Activated B cell treated with CpG ODN at 0.5 μM for 24 hours (primary cell): ENCODE measurements around the gene XRCC3. TPM values are rescaled to one million over a fixed set of nuclear protein-coding genes. Genes with fewer than 3 reads are reported as not detected.

Experiments used
- ATAC-seq: fragments of 200-7000 bp; cut with Tn5 transposase; one replicate; pipeline ENCODE4 v1.10.0; 2021; ENCODE audit warnings: low read depth, mild to moderate bottlenecking, moderate library complexity
- CTCF ChIA-PET: fragments of 350-600 bp; sonication (Branson Sonifier 250); formaldehyde crosslinking; loops from one replicate; lab custom pipeline; 2021; ENCODE audit warnings: antibody characterized with exemption; lab: Charles Lee
- POLR2A ChIA-PET: fragments of 350-600 bp; sonication (Branson Sonifier 250); formaldehyde crosslinking; loops from one replicate; lab custom pipeline; 2021; ENCODE audit warnings: antibody characterized with exemption; lab: Charles Lee
- DNase-seq: peaks from one replicate; pipeline ENCODE4 v3.0.0; 2022
- H3K27ac Mint-ChIP-seq: one replicate; pipeline ENCODE4 v1.8.0; 2020; ENCODE audit warnings: mixed read lengths
- H3K27me3 Mint-ChIP-seq: one replicate; pipeline ENCODE4 v1.8.0; 2021; ENCODE audit warnings: mixed read lengths
- H3K36me3 Mint-ChIP-seq: one replicate; pipeline ENCODE4 v1.8.0; 2021; ENCODE audit warnings: low read depth, mixed read lengths
- H3K4me1 Mint-ChIP-seq: one replicate; pipeline ENCODE4 v1.8.0; 2021; ENCODE audit warnings: mixed read lengths
- H3K4me3 Mint-ChIP-seq: one replicate; pipeline ENCODE4 v1.8.0; 2020; ENCODE audit warnings: mild to moderate bottlenecking, mixed read lengths
- H3K9me3 Mint-ChIP-seq: one replicate; pipeline ENCODE4 v1.8.0; 2020; ENCODE audit warnings: mixed read lengths
- CTCF ChIP-seq: fragments of 200-600 bp; IDR thresholded peaks from one replicate; pipeline ENCODE4 v1.8.0; 2022; ENCODE audit warnings: antibody characterized with exemption, mild to moderate bottlenecking
- intact Hi-C: fragments of 100-400 bp; cut with micrococcal nuclease; formaldehyde crosslinking; loops from one replicate; pipeline ENCODE4 v1.15.1; 2024
- total RNA-seq: library from RNA; stranded (reverse); gene quantifications from 2 replicates; pipeline ENCODE4 v1.2.3, GENCODE V29; 2022

The XRCC3 gene
- total RNA-seq, 1 donor from 2014 or later: 26.0 TPM

DNA sequence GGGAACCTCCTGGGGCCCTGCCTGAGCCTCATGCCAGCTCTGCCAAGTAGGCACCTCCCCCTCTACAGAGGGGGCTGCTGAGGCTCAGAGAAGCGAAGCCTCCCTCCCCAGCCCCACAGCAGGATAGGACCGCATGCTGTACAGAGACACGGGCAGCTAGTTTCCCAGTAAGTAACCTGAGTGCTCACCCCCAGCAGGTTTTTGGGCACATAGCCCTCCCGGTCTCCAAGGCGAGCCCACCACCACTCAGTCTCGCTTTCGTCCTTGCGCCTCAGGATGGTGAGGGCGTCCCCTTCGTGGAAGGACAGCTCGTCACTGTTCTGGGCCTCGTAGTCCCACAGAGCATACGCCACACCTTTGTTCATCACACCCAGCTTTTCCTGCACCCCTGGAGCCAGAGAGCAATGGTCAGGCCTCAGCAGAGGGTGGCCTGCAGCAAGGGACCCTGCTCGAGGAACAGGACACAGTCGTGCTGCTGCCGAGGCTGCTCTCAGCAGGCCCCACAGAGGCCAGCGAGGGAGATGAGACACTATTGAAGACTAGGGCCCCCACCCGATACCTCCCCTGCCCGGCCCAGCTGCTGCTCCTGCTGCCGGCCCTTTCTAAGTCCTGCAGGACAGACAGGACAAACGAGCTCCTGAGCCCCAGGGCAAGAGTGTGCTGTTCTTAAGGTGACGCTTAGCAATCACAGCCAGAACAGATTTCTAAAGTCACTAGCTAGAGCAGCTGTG is 20.7 kb upstream of the XRCC3 start:
- H3K27ac Mint-ChIP-seq: no peak overlapping the region
- no peak for ATAC-seq
- H3K9me3 Mint-ChIP-seq: no peaks in the 10 kb centered on the region
- DNase-seq: no peak
- no peaks in the 10 kb centered on the region for H3K27me3 Mint-ChIP-seq
- ChIA-PET POLR2A (interaction anchor here (0.6 kb wide), 1 partner anchor 117 kb away, joined by 3 read pairs; no protein-coding TSS in a partner anchor), CTCF (interaction anchor here (0.7 kb wide), 1 partner anchor 61 kb away, joined by 3 read pairs; no protein-coding TSS in a partner anchor)
- no peak for TF ChIP-seq CTCF
- no peak overlapping the region for H3K4me3 Mint-ChIP-seq
- H3K36me3 Mint-ChIP-seq: peaks cover 49% of the 10 kb centered on the region
- intact Hi-C loops: no loop called here
- H3K4me1 Mint-ChIP-seq: no peaks in the 10 kb centered on the region

- Mint-ChIP-seq H3K9me3 (no peaks in the 10 kb centered on the region), H3K4me3 (no peak overlapping the region), H3K27me3 (no peaks in the 10 kb centered on the region), H3K4me1 (no peaks in the 10 kb centered on the region), H3K36me3 (peaks cover 47% of the 10 kb centered on the region), H3K27ac (no peak overlapping the region)
- no peak for DNase-seq
- no peak for ATAC-seq
- ChIA-PET POLR2A (interaction anchor here (0.6 kb wide), 1 partner anchor 116 kb away, joined by 3 read pairs; no protein-coding TSS in a partner anchor), CTCF (interaction anchor here (0.7 kb wide), 1 partner anchor 60 kb away, joined by 3 read pairs; no protein-coding TSS in a partner anchor)
- intact Hi-C loops: no loop called here
- TF ChIP-seq CTCF: no peak
Measured at GRCh38 chr14:103735439-103735814, 20.2 kb upstream of the XRCC3 start.

GRCh38 chr14:103735022-103735421 is 19.8 kb upstream of the XRCC3 start:
- H3K36me3 Mint-ChIP-seq: peaks cover 46% of the 10 kb centered on the region
- ChIA-PET CTCF (no interaction called here), POLR2A (no interaction called here)
- no peak overlapping the region for H3K4me3 Mint-ChIP-seq
- intact Hi-C loops: no loop called here
- no peak for TF ChIP-seq CTCF
- no peak overlapping the region for H3K27ac Mint-ChIP-seq
- no peaks in the 10 kb centered on the region for H3K4me1 Mint-ChIP-seq
- no peaks in the 10 kb centered on the region for H3K27me3 Mint-ChIP-seq
- DNase-seq: no peak
- ATAC-seq: no peak
- no peaks in the 10 kb centered on the region for H3K9me3 Mint-ChIP-seq

DNA sequence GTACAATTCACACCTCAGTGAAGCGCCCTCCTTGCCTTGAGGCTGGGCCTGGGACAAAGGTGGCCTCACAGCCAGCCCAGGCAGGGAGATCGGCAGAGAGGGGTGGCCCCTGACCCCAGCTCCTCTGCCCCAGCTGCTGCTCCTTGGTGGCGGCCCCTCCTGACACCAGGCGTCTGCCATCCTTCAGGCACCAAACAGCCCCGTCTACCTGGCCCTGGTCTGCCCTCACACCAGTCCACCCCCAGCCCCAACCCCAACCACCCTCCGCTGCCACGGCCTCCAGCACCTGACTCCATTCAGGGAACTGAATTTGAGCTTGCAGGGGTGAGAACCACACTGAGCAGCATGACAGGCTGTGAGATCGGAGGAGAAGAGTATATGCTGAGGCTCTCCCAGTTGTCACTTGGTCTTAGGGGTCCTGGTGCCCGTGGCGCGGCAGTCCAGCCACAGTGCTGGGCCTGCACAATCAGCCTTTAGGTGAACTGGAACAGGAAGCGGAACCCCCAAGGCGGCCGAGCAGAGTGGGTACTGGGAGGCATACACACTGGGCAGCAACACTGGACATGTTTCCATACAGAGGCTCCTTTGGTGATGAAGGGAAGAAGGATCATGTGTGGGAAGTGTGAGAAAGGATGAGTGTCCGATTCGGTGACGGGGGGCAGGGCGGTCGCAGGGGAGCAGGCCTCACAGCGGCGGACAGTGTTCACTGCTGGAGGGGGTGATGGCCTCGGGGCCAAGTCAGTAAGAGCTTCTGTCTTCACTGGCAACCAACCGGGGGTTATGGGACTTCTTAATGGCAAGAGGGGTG is 19.0 kb upstream of the XRCC3 start:
- Mint-ChIP-seq H3K27ac (no peak overlapping the region), H3K9me3 (no peaks in the 10 kb centered on the region), H3K4me1 (no peaks in the 10 kb centered on the region), H3K36me3 (peaks cover 46% of the 10 kb centered on the region), H3K4me3 (no peak overlapping the region), H3K27me3 (no peaks in the 10 kb centered on the region)
- DNase-seq (no peak), ATAC-seq (no peak)
- ChIA-PET CTCF (no interaction called here), POLR2A (no interaction called here)
- TF ChIP-seq CTCF: no peak
- intact Hi-C loops: no loop called here

GRCh38 chr14:103733651-103734050 is 18.4 kb upstream of the XRCC3 start:
- H3K36me3 Mint-ChIP-seq: peaks cover 50% of the 10 kb centered on the region
- no peak for TF ChIP-seq CTCF
- ChIA-PET POLR2A (no interaction called here), CTCF (no interaction called here)
- H3K4me1 Mint-ChIP-seq: no peaks in the 10 kb centered on the region
- no peak overlapping the region for H3K27ac Mint-ChIP-seq
- no peaks in the 10 kb centered on the region for H3K27me3 Mint-ChIP-seq
- intact Hi-C loops: no loop called here
- DNase-seq (no peak), ATAC-seq (no peak)
- H3K4me3 Mint-ChIP-seq: no peak overlapping the region
- no peaks in the 10 kb centered on the region for H3K9me3 Mint-ChIP-seq
